Hindlimb muscle (tissue), 1 donor: ENCODE data around the gene THAP4. TPM values are rescaled to one million over a fixed set of nuclear protein-coding genes. Genes with fewer than 3 reads are reported as not detected.
"Not testable (repeated sequence)": the region's sequence is repeated elsewhere in the genome, so short reads cannot be mapped to it uniquely, and the experiment has no call there.

Experiments used
- DNase-seq: peaks from one replicate; pipeline ENCODE4 v3.0.0-alpha.2; 2013
- polyA plus RNA-seq: library from polyadenylated mRNA; unstranded; fragments of 120-200 nt; gene quantifications from one replicate; pipeline ENCODE4 v1.2.1, GENCODE V29; 2013; ENCODE audit not compliant: insufficient read length

THAP4 gene
- polyA plus RNA-seq, 1 donor: 47.2 TPM

- DNase-seq: no peak
Measured at GRCh38 chr2:241579281-241579680, 57.7 kb downstream of the THAP4 start.

GRCh38 chr2:241577413-241578122 is 59.4 kb downstream of the THAP4 start:
- peak; percentile 74 for DNase-seq

DNA sequence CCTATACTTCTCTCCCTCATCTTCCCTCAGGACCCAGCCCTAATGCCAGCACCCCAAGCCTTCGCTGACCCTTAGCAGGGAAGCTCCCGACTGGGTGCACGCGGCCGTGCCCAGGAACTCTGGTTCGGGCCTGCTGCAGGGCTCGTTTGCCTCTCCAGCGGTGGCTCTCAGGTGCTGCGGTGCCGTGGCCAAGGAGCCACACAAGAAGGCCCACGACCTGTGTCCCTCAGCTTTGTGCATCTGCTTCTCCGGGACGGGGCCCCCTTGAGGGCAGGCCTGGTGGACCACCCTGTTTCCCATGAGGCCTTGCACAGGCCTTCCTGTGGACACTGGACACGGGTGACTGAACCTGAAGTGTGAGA is 60.7 kb downstream of the THAP4 start:
- no peak for DNase-seq

- no peak for DNase-seq
Measured at GRCh38 chr2:241575624-241576292, 61.2 kb downstream of the THAP4 start.

- no peak for DNase-seq
Measured at GRCh38 chr2:241574911-241575623, 61.9 kb downstream of the THAP4 start.

DNA sequence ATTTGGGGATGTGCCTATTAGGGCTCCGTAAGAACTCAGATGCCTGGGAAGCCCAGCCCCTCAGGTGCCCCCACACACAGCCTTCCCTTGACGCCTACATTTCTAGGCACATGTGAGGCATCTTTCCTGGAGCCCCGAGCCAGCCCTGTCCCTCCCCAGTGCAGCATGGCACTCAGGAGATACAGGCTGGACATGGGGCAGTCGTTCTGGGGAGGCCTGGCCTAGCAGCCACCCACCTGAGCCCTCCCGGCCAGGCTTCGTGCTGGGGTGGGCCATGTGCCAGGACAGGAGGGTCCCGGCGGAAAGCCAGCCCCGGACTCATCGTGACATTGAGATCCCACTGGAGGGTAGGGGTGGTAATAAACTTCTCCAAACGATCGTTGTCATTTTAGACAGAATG is 63.2 kb downstream of the THAP4 start:
- no peak for DNase-seq

GRCh38 chr2:241572915-241573651 is 63.9 kb downstream of the THAP4 start:
- DNase-seq: not testable (repeated sequence)

DNA sequence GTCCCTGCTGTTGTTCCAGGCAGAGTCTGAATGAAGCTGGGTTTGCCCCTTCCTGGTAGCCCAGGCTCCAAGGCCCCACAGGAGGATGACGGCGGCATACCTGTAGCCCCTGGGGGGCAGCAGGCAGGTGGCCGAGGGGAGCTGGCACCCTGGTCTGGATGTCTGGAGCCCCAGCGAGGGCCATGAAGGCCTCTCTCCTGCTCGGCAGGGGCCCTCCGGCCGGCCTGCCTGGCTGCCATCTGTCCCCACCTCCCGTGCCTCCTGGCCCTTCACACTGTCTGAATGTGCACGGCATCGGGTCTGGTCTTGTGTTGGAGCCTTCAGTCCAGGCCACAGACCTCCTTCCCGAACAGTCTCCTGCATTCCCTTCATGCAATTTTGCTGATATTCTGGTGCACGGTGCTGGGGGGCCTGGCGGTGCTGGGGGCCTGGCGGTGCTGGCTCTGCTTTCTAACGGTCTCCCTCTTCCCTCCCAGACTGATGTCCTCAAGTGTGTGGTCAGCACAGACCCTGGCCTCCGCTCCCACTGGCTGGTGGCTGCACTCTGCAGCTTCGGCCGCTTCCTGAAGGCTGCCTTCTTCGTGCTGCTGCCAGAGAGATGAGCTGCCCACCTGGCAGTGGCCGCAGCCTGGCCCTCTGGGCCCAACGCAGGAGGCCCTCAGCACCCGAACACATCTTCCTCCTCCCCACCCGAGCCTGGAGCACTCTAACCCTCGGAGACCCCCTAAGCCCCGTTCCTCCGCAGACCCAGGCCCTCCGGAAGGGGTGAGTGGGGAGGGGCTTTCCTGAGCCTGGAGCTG is 64.9 kb downstream of the THAP4 start:
- no peak for DNase-seq

DNA sequence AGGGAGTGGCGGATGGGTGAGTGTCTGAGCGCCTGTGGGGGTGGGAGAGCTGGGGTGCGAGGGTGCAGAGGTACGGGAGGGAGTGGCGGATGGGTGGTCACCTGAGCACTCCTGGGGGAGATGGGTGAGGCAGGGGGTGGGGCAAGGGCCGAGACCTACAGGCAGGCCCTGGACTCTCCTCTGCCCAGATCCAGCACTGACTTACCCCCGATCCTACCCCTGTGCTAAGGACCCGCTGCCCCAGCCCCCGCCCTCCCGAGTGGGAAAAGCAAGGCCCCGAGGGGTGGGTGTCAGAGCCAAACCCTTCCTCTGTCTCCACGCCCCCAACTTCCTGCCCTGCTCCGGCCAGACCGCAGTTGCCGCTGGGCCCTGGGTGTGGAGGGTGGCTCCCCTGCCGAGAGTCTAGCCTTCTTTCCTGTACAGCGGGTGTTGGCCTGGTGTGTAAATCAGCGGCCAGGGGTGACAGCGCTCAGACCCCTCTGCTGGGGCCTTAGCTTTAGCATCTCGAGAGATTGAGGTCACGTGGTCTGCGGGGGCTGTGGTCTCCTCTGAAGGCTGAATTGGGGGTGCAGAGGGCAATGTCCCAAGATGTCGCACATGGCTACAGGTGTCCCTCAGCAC is 65.9 kb downstream of the THAP4 start:
- no peak for DNase-seq

DNA sequence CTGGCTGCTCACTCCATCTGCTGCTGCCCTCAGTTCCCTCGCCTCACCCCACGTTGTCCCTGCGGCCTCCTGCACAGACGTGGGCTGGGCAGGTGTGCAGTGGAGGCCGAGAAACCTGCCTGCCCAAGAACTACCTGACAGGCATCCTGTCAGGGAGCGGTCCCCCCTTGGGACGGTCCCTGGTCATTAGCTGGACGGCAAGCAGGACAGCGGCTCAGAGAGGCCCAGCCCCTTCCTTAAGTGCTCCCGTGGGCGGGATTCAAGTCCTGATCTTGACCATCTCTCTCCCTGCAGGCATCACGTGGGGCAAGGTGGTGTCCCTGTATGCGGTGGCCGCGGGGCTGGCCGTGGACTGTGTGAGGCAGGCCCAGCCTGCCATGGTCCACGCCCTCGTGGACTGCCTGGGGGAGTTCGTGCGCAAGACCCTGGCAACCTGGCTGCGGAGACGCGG is 67.1 kb downstream of the THAP4 start:
- no peak for DNase-seq

DNA sequence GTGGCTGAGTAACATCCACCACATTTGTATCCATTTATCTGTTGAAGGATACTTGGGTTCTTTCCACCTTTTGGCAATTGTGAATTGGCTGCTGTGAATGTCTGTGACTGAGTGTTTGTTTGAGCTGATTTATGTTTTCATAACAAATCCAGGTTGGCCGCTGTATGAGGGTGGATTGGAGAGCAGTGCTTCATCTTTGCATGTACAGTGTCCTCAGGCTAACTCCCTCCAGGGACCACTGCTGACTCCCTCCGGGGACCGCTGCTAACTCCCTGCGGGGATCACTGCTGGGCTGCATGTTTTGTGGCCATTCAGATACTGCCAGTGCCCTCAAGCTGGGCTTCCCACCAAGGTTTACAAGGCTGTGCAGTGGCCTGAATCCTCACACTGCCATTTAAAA is 68.2 kb downstream of the THAP4 start:
- no peak for DNase-seq

GRCh38 chr2:241567776-241568175 is 69.2 kb downstream of the THAP4 start:
- no peak for DNase-seq

DNA sequence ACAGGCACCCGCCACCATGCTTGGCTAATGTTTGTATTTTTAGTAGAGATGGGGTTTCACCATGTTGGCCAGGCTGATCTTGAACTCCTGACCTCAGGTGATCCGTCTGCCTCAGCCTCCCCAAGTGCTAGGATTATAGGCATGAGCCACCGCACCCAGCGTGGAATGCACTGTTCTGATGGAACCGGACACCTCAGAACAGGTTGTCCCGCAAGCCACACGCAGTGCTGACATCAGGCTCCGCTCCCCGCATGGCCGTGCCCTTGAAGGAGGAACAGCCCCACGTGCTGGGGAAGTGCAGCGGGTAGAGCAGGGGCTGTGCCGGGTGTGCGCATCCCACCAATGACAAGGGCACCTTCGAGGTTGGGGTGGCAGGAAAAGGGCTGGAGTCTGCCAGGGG is 69.7 kb downstream of the THAP4 start:
- DNase-seq: not testable (repeated sequence)

DNA sequence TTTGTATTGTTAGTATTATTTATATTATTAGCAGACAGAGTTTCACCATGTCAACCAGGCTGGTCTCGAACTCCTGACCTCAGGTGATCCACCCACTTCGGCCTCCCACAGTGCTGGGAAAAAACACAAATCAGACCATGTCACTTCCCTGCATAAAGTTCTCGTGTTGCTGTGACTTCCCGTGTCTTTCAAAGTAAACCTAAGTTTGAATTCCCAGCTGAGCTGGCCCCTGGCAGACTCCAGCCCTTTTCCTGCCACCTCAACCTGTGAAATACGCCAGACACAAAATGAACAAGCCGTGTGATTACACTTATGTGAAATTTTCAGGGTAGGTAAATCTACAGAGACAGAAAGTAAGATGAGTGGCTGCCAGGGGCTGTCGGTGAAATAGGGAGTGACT is 70.5 kb downstream of the THAP4 start:
- no peak for DNase-seq

- DNase-seq: not testable (repeated sequence)
Measured at GRCh38 chr2:241566021-241566420, 70.9 kb downstream of the THAP4 start.

DNA sequence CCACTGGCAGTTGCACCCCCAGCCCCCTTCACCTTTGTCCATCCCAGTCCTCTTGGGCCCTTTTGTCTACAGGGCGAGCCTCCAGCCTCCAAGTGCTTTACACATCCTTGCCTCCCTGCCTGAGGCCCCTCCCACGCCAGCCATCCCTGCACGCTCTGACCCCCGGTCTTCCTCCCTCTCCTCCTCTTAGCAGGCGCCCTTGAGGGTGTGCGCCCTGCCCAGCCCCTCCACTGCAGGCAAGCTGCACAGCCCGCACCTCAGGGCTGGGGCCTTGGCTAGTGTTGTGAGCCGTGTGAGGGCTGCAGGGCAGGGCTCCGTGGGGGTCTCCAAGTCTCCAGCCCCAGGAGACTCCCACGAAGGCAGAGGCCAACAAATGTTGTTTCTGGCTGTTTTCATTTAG is 71.5 kb downstream of the THAP4 start:
- no peak for DNase-seq

DNA sequence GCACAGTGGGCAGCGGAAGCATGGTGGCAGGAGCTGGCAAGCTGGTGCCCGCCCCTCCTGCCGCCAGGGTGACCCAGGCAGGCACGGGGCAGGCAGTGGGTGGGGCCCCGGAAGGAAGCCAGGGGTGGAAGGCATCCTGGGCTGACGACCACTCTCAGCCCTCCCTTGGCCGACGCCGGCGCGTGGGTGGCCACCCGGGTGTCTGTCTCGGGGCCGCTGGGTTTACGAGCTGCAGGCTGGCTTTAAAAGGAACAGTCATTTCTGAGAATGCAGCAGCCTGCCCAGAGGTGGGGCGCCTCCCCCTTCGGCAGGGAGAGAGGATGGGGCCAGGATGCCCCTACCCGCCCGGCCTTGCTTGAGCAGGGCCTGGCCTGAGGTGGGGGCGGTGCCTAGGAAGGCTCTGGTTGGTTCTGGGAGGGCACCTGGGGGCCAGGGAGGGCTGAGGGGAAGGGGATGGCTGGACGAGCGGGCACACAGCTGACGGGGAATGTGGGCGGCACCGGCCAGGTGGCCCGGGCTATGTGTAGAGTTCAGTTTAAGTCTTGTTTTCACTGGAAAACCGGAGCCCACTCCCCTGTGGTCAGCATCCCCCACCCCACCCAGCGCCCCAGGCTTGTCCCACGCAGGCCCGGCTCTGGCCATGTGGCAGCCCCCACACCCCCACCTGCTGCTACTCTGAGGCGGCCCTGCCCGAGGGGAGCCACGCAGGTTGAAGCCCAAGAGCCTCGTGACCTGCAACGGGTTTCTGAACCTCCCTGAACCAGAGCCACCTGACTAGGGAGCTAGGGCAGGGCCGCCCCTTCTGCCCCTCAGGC is 72.2 kb downstream of the THAP4 start:
- no peak for DNase-seq

DNA sequence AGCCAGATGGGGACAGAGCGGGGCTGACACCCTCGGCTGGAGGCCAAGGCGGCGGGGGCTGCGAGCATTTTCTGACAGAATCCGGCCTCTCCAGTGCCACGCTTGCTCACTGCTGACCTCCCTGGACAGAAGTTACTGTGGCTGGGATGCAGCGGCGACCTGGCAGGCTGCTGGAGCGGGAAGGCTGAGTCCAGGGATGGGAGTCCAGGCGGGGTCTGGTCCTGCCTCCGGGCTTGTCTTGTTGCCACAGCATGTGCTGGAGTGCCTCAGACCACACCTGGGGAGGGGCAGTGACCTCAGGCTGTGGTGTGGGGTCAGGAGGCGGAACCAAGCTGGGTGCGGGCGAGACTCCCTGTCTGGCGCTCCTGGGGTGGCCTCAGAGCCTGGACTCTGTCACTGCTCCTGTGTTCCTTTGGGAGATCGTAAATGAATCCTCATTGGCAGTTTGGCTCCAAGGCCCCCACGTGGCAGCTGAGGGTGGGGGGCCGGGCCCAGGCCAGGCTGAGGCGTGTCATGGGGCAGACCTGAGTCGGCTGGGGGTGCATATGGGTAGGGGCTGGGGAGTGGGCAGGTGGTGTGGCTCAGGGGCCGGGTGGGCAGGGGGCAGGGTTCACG is 72.9 kb downstream of the THAP4 start:
- DNase-seq: no peak

DNA sequence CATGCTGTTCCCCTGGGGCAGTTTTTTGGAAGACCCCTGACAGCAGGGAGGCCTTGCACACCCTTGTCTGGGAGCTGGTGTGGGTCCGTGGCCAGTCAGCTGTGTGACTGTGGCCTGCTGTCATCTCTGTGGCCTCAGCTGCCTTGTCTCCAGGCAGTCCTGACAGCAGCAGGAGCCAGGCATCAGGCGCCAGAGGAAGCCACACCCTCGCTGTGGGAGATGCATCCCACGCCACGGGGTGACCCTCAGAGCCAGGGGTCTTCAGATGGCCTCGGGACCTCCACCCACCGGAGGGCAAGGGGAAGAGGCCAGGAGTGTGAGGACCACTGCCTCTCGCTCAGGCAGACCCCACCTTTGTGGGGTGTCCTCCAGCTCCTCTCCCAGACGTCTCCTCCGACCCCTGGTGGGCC is 73.4 kb downstream of the THAP4 start:
- DNase-seq: no peak

DNA sequence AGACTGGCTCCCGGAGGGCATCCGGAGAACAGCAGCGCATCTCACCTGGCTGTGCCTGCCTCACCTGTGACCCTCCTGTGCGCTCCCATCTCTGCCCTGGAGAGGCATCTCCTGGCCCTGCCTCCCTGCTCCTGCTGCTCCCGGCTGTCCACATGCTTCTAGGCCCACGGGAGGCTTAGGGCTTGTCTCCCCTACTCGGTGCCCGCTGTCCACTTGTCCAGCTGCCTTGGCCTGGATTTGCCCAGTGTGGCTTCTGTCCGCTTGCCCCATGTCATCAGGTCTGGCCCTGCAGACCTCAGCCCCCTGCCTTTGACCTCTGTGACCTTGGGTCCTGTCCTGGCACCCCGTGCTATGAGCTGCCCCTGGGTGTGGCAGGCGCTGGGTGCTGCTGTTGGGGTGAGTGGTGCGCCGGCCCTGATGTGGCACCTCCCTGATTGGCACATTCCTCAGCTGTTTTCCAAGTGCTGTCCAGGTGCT is 73.9 kb downstream of the THAP4 start:
- DNase-seq: no peak
